Measurements from ENCODE around the gene ATXN1. TPM values are rescaled to one million over a fixed set of nuclear protein-coding genes. Genes with fewer than 3 reads are reported as not detected.
"Not testable (repeated sequence)": the region's sequence is repeated elsewhere in the genome, so short reads cannot be mapped to it uniquely, and the experiment has no call there.

The ATXN1 gene
- total RNA-seq, 1 donor, result 48.5 TPM

- Histone ChIP-seq H3K27me3 (ENCODE audit: insufficient read depth, low read length) (no peaks in the 10 kb centered on the region), H4K20me1 (ENCODE audit: insufficient read depth, low read length) (no peaks in the 10 kb centered on the region), H3K79me2 (ENCODE audit: insufficient read depth, low read length) (peaks cover 2% of the 10 kb centered on the region), H3K4me3 (ENCODE audit: insufficient read depth, low read length) (no peak overlapping the region), H2AFZ (ENCODE audit: low read length) (no peak overlapping the region), H3K36me3 (ENCODE audit: insufficient read depth, low read length) (no peaks in the 10 kb centered on the region), H3K4me2 (ENCODE audit: insufficient read depth, low read length) (no peak overlapping the region), H3K4me1 (ENCODE audit: insufficient read depth, low read length) (peaks cover 8% of the 10 kb centered on the region), H3K9me3 (ENCODE audit: low read depth, low read length) (no peaks in the 10 kb centered on the region), H3K27ac (ENCODE audit: low read depth, low read length) (no peak overlapping the region)
- TF ChIP-seq CTCF (IDR thresholded peaks at IDR 0.05; ENCODE audit: extremely low read depth, low read depth, low read length), result no peak
- no peak for DNase-seq (ENCODE audit: insufficient read length, low spot score, missing footprints)
Observed at GRCh38 chr6:16618962-16619361, 142.3 kb downstream of the ATXN1 start.

- not testable (repeated sequence) for H3K27me3 ChIP-seq (ENCODE audit: insufficient read depth, low read length); H3K27ac ChIP-seq (ENCODE audit: low read depth, low read length); H3K36me3 ChIP-seq (ENCODE audit: insufficient read depth, low read length); H4K20me1 ChIP-seq (ENCODE audit: insufficient read depth, low read length); H3K9me3 ChIP-seq (ENCODE audit: low read depth, low read length); H2AFZ ChIP-seq (ENCODE audit: low read length); H3K4me3 ChIP-seq (ENCODE audit: insufficient read depth, low read length); H3K4me2 ChIP-seq (ENCODE audit: insufficient read depth, low read length); DNase-seq (ENCODE audit: insufficient read length, low spot score, missing footprints); H3K79me2 ChIP-seq (ENCODE audit: insufficient read depth, low read length); H3K4me1 ChIP-seq (ENCODE audit: insufficient read depth, low read length)
Observed at GRCh38 chr6:16615215-16615614, 146.0 kb downstream of the ATXN1 start.

- not testable (repeated sequence) for H3K36me3 ChIP-seq (ENCODE audit: insufficient read depth, low read length); DNase-seq (ENCODE audit: insufficient read length, low spot score, missing footprints); H4K20me1 ChIP-seq (ENCODE audit: insufficient read depth, low read length); H3K27ac ChIP-seq (ENCODE audit: low read depth, low read length); H3K79me2 ChIP-seq (ENCODE audit: insufficient read depth, low read length); H3K27me3 ChIP-seq (ENCODE audit: insufficient read depth, low read length); H3K4me2 ChIP-seq (ENCODE audit: insufficient read depth, low read length); H2AFZ ChIP-seq (ENCODE audit: low read length); H3K9me3 ChIP-seq (ENCODE audit: low read depth, low read length); H3K4me3 ChIP-seq (ENCODE audit: insufficient read depth, low read length); H3K4me1 ChIP-seq (ENCODE audit: insufficient read depth, low read length)
Observed at GRCh38 chr6:16614143-16614542, 147.1 kb downstream of the ATXN1 start.

GRCh38 chr6:16613504-16613903 lies 147.8 kb downstream of the ATXN1 start:
- not testable (repeated sequence) for H2AFZ ChIP-seq (ENCODE audit: low read length); H3K4me1 ChIP-seq (ENCODE audit: insufficient read depth, low read length); H3K36me3 ChIP-seq (ENCODE audit: insufficient read depth, low read length); H3K9me3 ChIP-seq (ENCODE audit: low read depth, low read length); H4K20me1 ChIP-seq (ENCODE audit: insufficient read depth, low read length); H3K4me3 ChIP-seq (ENCODE audit: insufficient read depth, low read length); H3K27me3 ChIP-seq (ENCODE audit: insufficient read depth, low read length); H3K4me2 ChIP-seq (ENCODE audit: insufficient read depth, low read length); DNase-seq (ENCODE audit: insufficient read length, low spot score, missing footprints); H3K27ac ChIP-seq (ENCODE audit: low read depth, low read length); H3K79me2 ChIP-seq (ENCODE audit: insufficient read depth, low read length)

GRCh38 chr6:16608444-16608843 lies 152.8 kb downstream of the ATXN1 start:
- peaks cover 3% of the 10 kb centered on the region for H3K36me3 ChIP-seq (ENCODE audit: insufficient read depth, low read length)

More at GRCh38 chr6:16608444-16608843, 152.8 kb downstream of the ATXN1 start:
- Histone ChIP-seq H3K27ac (ENCODE audit: low read depth, low read length) (no peak overlapping the region), H2AFZ (ENCODE audit: low read length) (no peak overlapping the region), H3K4me2 (ENCODE audit: insufficient read depth, low read length) (no peak overlapping the region), H3K27me3 (ENCODE audit: insufficient read depth, low read length) (no peaks in the 10 kb centered on the region), H3K79me2 (ENCODE audit: insufficient read depth, low read length) (no peaks in the 10 kb centered on the region), H3K4me1 (ENCODE audit: insufficient read depth, low read length) (no peaks in the 10 kb centered on the region), H3K4me3 (ENCODE audit: insufficient read depth, low read length) (no peak overlapping the region), H4K20me1 (ENCODE audit: insufficient read depth, low read length) (no peaks in the 10 kb centered on the region), H3K9me3 (ENCODE audit: low read depth, low read length) (no peaks in the 10 kb centered on the region)
- TF ChIP-seq CTCF (IDR thresholded peaks at IDR 0.05; ENCODE audit: extremely low read depth, low read depth, low read length), result no peak
- DNase-seq (ENCODE audit: insufficient read length, low spot score, missing footprints), result no peak
